Left forelimb (tissue), 1 donor: ENCODE data around the gene ARHGDIA.

ENCODE experiments used
- DNase-seq: peaks from one replicate; pipeline ENCODE4 v3.0.0-alpha.2; 2018; ENCODE audit warnings: low spot score

The ARHGDIA gene

DNA sequence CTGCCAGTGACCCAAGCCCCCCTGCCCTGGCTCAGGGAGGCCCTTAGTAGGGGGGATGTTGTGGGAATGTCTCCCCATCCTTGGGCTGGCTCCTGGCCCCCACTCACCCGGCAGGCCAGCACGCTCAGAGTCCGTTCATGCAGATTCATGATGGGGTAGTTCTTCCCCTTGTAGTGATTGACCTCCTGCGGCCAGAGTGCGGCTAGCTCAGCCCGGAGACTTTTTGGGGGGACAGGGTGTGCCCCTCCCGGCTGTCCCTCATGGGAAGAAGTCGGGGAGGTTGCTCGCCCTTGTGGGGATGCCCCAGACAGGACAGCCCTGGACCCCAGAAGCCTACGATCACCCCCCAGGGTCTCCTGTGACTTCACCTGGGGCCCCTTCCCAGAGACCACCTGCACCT lies 34.9 kb upstream of the ARHGDIA start:
- no peak for DNase-seq

DNA sequence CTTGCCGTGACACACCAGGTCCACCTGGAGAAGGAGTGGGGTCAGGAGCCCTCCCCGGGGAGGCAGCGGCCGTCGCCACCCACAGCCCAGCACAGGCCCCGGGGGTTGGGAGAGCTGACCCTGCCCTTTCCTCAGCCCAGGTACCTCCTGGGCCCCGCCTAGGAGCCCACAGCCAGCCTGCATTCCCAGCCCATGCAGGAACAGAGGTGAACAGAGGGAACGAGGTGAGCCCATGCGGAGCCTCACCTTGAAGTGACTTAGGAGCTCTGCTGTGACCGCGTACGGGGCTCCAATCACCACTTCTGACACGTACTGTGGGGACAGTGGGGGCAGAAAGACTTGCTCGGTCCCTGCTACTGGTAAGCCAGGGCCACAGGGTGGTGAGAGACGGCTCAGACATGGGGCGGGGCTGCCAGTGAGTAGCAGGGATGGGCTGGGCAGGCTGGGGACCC lies 34.3 kb upstream of the ARHGDIA start:
- DNase-seq, result no peak

DNA sequence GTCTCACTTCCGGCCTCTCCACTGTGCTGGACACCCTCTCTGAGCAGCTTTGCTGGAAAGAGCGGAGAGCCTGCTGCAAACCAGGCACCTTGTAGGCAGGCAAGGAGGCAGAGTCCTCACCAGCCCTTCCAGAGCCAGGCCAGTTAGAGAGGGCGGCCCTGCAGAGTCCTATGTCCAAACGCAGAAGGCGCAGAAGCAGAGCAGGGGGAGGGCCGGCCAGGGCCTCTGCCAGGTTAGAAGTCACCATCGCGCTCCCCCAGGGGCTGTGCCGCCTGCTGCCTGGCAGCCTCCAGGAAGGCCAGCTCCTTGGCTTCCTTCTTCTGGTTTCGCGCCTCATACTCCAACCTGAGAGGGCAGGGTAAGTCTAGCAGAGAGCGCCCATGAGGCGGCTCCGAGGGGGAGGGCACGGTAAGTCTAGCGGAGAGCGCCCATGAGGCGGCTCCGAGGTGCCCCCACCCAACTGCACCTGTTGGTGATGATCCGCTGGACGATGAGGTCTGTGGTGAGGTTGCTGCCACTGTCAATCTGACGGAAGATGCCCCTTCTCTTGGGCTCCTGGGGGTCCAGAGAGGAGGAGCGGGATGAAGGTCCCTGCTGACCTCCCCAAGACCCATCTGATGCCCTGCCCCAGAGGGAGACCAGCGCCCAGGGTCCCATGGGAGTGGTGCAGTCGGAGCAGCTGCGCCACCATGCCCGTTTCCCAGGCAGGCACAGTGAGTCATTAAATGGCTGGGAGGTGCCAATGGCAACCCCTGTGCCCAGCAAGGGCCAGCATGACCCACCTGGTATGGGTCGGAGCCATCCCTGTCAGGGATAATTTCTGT lies 33.7 kb upstream of the ARHGDIA start:
- DNase-seq, result no peak

DNA sequence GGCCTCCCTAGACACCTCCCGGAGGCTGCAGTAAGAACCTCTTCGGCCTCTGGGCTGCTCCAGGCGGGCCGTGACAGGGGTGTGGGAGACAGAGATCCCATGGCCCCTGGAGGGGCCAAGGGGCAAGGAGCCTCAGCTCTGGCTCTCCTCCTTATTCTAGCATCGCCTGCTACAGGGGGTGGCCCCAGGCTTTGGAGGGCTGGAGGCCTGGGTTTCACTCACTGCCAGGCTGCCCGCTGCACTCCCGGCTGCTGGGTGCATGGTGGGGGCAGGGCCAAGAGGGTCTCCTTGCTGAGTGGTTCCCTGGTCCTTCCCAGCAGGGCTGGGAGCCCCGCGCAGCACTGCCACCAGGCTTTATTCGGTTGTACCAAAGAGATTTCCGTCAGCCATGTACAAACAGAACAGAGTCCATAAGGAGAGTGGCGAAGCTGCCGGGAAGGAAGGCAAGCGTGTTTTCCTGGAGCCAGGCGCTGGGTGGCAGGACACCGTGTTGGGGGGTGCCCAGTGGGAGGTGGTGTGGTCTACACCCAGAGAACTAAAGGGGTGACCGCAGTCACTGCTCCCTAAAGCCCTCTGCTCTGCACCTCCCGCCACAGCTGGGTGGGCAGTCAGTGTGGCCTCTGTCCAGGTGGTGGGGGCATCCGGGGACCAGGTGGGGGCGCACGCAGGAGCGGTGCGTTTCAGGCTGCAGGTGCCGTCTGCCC lies 32.9 kb upstream of the ARHGDIA start:
- no peak for DNase-seq

DNA sequence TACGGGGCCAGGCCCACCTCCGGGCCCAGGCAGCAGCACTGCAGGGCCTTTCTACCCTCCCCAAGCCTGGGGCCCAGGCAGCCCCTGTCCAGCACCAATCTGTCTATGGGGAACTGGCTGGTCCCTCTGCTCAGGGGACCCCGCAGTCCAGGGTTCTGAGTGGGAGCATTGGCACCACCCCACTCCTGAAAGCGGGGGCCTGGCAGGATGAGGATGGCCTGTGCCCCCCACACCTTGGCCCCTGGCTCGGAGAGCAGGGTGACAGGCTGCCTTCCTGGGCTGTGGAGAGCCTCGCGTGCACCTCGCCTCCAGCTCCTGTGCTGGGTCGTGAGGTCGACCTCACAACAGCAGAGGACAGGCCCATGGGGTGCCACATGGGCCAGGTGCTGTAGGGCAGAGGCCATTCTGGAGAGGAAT lies 32.3 kb upstream of the ARHGDIA start:
- DNase-seq, result no peak

DNA sequence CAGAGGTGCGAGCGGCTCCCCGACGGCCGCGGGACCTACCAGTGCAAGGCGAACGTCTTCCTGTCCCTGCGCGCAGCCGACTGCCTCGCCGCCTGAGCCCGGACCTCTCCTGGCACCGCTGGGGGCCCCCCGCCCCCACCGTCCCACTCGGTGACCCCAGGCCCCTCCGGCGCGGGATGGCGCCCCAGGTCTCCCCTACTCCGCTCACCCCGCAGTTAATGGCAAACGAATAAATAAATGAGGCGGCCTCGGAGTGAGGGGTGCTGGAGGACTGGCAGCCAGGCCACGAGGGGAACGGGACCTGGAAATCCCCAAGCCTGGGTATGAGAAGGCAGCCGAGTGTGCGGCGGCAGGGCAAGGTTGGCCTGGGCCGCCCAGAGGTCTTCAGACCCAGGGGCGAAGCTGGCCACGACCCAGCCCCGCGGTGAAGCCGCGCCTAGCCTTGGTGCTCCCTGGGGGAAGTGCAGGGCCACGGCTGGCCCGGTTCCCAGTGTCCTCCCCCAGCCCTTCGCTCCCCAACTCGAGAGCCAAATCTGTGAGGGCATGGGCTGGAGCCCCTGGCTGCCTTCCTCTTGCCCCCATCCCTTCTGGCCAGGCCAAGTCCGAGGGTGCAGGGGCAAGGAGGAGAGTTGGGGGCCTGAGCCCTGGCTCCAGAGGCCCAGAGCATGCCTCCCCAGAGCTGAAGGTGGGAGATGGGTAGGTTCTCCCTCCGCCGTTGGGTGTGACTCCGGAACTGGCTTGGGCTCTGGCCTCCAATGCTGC lies 31.7 kb upstream of the ARHGDIA start:
- no peak for DNase-seq

DNA sequence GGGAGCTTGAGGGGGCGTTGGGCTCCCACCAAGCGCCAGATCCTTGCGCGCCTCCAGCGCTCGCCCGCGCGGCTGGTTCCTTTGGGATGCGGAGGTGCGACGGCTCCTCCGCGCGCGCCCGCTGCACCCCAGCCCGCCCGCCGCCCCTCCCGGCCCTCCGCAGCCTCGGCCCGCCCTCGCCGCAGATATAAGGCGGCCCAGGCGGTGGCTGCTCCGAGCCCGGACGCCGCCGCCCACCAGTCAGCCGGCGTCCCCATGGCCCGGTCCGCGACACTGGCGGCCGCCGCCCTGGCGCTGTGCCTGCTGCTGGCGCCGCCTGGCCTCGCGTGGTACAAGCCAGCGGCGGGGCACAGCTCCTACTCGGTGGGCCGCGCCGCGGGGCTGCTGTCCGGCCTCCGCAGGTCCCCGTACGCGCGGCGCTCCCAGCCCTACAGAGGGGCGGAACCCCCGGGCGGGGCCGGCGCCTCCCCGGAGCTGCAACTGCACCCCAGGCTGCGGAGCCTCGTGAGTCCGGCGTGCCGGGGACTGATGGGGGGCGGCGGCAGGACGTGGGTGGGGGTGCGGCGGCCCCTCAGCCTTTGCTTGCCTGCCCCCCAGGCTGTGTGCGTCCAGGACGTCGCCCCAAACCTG lies 31.0 kb upstream of the ARHGDIA start, which contains the start of gene NPB:
TSS of gene NPB (plus strand) at position 216 of the 630 bp plus-strand sequence. CDS start at position 256, 40 bp downstream.
- no peak for DNase-seq

DNA sequence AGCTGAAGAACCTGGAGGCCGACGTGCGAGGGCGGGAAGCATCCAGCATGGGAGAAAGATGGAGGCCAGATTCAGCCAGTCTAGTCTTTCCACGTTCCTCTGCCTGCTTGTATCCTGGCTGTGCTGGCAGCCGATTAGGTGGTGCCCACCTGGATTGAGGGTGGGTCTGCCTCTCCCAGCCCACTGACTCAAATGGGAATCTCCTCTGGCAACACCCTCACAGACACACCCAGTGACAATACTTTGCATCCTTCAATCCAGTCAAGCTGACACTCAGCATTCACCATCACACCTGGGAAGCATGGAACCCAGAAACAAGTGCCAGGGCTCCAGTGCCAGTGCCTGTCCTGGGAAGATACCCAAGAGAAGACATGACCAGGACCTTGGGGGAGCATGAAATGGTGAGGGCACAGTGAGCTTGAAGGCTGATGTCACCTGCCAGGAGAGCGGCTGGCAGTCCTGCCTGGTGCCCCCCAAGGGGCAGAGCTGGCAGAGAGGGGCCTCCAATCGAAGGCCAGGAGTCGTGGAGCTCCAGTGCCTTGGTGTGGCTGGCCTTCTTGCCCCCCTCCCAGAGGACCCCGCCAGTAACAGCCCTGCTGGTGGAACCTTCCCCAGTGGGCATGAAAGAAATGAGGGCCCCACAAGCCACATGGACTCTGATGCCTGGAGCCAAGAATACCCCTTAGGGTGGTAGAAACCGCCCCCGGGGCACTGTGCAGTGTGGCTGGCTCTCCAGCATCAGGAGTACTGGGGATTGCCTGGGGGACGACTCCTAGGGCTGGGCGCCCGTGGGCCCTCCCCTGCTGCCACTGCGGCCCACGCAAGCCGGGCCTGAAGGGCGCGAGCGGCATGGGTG lies 30.3 kb upstream of the ARHGDIA start:
- DNase-seq, result no peak

DNA sequence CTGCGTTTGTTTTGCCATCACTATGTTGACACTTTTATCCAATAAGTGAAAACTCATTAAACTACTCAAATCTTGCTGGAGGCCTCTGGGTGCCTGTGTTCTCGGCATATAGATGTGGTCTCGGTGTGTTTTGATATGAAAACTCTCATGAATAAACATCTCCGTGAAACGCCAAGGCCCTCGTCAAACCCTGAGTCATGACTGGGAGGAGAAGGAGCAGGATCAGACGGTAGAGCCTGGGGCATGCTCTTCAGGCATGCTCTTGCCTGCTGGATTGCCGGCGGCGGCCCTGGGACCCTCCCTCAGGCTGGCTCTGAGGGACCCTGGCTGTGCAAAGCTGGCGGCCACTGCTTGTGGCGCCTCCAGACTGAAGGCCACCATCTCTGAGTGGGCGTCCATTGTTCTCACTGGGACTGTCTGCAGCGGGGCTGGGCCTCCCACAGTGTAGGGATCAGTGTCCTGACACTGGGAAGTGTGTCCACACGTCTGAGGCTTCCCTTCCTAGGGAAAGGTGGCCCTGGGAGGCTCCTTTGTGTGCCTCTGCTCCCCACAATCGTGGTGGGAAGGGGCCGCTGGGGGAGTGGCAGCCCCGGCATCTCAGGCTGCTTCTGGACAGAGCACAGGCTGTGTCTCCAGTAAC lies 29.2 kb upstream of the ARHGDIA start:
- DNase-seq, result no peak

DNA sequence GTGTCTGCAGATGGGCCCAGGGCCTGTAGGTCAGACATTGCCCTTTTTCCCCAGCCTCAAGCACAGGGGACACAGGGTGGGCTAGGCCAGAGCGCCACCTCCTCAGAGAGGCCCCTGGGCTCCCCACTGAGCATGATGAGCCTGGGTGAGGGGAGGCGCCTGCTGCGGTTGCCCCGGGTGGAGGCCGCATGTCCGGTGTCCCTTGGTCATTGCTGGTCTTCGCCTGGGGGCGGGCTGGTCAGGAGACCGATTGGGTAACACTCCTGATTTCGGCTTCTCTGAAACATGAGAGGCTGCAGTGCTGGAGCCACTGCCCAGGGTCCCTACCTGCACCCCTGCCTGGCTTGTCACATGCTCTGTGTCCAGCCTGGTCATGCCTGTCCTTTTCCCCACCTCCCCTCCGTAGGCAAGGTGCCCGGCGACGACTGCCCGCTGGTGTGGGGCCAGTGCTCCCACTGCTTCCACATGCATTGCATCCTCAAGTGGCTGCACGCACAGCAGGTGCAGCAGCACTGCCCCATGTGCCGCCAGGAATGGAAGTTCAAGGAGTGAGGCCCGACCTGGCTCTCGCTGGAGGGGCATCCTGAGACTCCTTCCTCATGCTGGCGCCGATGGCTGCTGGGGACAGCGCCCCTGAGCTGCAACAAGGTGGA lies 28.5 kb upstream of the ARHGDIA start:
- no peak for DNase-seq

DNA sequence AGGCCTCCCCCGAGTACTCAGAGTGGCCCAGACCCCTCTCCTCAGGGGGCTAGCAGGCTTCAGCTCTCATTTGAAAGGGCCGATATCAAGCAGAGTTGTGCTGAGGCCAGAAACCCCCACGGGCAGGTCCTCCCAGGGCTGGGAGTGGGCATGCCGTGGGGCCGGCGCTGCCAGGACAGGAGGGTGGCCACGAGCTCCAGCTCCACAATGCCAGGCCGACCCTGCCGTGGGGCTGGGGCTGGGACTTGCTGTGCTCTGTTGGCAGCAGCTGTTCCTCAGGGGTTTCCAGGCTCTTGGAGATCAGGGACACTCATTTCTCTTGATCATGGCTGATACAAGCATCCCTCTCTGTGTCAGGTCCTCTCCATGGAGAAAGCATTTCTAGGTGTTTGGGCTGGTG lies 27.7 kb upstream of the ARHGDIA start:
- no peak for DNase-seq

DNA sequence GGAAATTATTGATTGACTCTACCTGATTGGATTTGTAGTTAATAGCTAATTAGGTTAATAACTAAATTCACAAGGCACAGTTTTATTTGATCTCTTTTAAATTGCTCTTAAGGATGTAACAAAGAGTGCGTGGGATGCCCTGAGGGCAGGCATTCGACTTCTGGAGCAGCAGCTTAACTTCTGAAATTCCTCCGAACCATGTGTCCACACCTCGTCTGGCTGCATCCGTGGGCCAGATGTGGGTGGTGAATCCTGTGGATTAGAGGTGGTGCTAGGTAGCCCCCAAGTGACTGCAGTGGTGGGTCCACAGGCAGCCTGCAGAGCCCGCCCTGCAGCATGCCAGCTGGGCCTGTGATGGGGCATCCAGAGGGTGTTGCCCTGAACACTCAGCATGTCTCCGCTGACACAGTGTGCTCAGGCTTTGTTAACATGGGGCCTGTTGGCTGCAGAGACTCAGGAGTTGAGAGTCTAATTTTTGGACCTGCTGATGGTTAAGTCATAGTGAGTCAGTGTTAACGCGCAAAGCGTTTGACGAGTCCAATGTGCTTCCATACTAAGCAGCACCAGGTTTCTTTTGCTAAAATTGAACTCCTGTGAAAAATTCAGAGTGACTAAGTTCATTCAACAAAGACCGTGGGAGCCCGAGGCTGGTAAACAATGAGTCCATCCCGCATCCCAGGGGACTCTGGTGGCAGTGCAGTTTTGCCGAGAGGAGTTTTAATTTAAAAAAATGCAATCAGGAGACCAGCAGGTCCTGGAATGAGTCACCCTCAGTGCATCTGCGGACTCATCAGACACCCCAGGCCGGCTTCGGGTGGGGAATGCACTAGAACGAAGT lies 27.1 kb upstream of the ARHGDIA start:
- DNase-seq, result no peak

DNA sequence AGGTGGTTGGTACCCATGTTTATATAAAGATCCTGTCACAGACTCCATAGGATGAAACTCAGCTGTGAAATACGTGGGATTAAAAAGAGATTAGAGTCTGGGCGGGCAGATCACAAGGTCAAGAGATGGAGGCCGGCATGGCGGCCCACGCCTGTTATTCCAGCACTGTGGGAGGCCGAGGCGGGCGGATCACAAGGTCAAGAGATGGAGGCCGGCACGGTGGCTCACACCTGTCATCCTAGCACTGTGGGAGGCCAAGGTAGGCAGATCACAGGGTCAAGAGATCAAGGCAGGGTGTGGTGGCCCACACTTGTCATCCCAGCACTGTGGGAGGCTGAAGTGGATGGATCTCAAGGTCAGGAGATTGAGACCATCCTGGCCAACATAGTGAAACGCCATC lies 24.3 kb upstream of the ARHGDIA start:
- DNase-seq, result no peak

DNA sequence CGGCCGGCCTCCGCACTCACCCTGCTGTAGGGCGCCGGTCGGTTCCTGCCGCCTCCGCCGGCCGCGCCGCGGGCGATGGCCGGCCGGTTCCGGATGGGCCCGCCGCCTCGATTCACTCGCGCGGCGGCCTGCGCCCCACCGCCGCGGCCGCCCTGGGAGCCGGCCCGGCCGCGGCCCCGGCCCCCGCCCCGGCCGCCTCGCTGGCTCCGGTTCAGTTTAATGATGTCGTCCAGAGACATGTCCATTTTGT lies 20.1 kb upstream of the ARHGDIA start:
- DNase-seq, result no peak

DNA sequence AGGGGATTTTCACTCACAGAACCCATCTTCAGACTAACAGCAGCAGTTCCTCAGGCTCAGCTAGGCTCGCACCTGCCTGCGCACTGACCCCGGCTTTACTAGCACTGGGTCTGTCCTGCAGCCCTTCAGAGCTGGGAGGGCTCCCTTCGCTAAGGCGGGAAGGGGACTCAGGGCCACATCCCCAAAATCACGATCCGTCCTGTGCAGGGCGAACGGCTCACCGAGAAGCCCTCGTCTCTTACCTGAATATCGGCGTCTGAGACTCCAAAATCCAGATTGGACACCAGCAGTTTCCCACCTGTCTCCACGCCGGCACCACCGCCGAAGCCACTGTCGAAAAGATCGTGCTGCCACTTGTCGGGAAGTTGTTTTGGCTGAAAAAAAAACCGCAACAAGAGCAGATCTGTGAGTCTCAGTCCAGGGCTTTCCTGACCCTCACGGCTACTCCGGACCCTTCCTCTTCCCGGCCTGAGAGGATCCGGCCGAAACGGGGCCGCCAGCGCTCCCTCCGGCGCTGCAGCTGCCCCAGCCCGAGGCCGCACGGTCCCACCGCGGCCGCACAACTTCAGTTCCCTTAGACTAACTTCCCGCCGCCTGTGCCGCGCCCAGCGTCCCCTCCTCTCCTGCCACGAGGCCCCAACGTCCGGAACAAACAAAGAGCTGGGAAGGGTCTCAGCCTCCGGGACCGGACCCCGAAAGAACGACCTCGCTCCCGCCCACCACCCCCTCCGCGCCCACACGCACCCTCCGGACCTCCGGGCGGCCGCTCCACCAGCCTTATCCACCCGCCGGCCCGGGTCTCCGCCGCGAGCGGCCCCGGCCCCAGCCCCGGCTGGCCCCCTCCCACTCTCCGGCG lies 19.5 kb upstream of the ARHGDIA start:
- peak; percentile 61 for DNase-seq

DNA sequence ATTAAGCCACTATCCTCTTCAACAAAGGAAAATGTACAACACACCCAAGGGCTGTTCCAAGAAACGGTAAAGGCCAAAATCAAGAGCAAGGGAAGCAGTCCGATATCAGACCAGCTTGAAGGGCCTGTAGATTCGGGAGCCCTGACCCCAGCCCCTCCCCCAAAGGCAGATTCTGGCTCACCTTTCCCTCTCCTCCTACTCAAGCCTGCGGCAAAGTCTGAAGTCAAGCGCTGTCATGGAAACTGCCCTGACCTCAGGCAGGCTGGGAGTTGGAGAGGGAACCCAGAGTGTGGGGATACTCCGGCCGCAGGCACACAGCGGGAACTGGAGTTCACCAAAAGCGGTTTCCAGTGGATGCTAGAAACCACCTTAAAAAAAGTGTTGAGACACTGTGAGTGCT lies 18.5 kb upstream of the ARHGDIA start:
- no peak for DNase-seq

DNA sequence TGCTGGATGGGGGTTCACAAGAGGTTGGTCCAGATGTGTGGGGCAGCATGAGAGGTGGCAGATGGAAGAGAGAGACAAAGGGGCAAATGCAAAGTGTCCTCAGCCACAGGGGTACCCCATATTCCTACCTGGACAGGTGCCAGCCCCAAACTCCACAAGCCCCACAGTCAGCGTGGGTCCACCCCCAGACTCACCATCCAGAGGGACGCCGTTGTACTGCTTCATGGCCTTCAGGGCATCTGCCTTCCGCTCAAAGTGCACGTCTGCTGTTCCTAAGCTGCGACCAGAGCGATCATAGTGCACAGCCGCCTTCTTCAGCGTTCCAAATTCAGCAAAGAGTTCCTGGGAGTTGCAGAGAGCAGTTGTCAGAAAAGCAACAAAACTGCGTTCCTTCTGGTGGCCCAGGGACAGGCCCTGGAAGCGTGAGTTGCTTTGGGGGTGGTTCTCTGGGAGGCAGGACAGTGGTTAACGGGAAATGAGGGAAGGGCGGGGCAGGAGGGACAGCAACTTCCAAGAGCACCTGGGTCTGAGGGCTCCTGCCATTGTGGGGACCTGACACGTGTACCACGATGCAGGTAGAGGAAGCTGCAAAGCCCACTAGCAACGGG lies 18.0 kb upstream of the ARHGDIA start:
- no peak for DNase-seq
